ENCODE data around the gene TMEM164.

DNA sequence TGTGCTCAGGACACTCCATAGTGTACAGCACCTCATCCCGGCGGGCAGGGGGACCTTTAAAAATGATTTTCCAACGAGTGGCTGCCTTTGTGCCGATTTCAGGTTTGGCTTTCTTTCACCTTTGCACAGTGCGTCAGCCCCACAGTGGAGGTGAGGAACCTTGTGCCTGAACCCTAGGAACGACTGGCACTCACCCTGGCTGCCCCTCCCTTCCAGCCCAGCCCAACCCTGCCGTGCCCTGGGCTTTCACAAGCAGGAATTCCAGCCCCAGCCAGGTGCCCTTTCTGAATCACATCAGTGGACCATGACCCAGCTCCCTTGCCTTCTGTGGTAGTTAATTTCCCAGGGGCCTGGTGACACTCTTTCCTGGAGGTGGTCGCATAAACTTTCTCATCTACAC lies 1.3 kb downstream of the TMEM164 start:
- TF ChIP-seq POLR2AphosphoS5 (IDR thresholded peaks at IDR 0.05; ENCODE audit: low read depth, low read length) (no peak), TAF1 (IDR thresholded peaks at IDR 0.05; ENCODE audit: borderline replicate concordance, insufficient read depth, low read length) (no peak)
- TF ChIP-seq, protein P1, sequence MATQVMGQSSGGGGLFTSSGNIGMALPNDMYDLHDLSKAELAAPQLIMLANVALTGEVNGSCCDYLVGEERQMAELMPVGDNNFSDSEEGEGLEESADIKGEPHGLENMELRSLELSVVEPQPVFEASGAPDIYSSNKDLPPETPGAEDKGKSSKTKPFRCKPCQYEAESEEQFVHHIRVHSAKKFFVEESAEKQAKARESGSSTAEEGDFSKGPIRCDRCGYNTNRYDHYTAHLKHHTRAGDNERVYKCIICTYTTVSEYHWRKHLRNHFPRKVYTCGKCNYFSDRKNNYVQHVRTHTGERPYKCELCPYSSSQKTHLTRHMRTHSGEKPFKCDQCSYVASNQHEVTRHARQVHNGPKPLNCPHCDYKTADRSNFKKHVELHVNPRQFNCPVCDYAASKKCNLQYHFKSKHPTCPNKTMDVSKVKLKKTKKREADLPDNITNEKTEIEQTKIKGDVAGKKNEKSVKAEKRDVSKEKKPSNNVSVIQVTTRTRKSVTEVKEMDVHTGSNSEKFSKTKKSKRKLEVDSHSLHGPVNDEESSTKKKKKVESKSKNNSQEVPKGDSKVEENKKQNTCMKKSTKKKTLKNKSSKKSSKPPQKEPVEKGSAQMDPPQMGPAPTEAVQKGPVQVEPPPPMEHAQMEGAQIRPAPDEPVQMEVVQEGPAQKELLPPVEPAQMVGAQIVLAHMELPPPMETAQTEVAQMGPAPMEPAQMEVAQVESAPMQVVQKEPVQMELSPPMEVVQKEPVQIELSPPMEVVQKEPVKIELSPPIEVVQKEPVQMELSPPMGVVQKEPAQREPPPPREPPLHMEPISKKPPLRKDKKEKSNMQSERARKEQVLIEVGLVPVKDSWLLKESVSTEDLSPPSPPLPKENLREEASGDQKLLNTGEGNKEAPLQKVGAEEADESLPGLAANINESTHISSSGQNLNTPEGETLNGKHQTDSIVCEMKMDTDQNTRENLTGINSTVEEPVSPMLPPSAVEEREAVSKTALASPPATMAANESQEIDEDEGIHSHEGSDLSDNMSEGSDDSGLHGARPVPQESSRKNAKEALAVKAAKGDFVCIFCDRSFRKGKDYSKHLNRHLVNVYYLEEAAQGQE (IDR thresholded peaks at IDR 0.05; ENCODE audit: insufficient read depth in 1 of 2, low read depth in 2 of 2, low read length in 2 of 2), result no peak

Data from PFSK-1 (cell line).